Gastrocnemius medialis (tissue), 4 donors: ENCODE results near the gene RUNX1. TPM values are rescaled to one million over a fixed set of nuclear protein-coding genes. Genes with fewer than 3 reads are reported as not detected.

Experiments
- ATAC-seq, 2 donors: fragments of 150-250 bp; one replicate each; pipeline ENCODE4 v1.9.1; 2016
- DNase-seq, 2 donors: peaks; one replicate each; pipeline ENCODE4 v3.0.0-alpha.2; 2019
- H3K27ac ChIP-seq, 4 donors: fragments of 200-600 bp; sonication (generic); 1 replicate in 1 of 4; 2 replicates in 3 of 4; pipeline ENCODE4 v1.5.1; 2016 to 2018; ENCODE audit warnings: mild to moderate bottlenecking in 2 of 4, moderate library complexity in 1 of 4
- H3K27me3 ChIP-seq, 3 donors: fragments of 200-600 bp; sonication (generic) in 2 of 3; 1 replicate in 1 of 3; 2 replicates in 2 of 3; pipeline versions ENCODE4 v1.5.1 to v1.6.0; 2016 to 2019; ENCODE audit warnings: mild to moderate bottlenecking in 1 of 3, moderate library complexity in 1 of 3
- H3K36me3 ChIP-seq, 2 donors: fragments of 200-600 bp; sonication (generic) in 1 of 2; one replicate each; pipeline ENCODE4 v1.5.1; 2017 to 2018
- H3K4me1 ChIP-seq, 2 donors: fragments of 200-600 bp; sonication (generic) in 1 of 2; one replicate each; pipeline ENCODE4 v1.5.1; 2016 to 2017; ENCODE audit warnings: mild to moderate bottlenecking in 2 of 2
- H3K4me3 ChIP-seq, 4 donors: fragments of 200-600 bp; sonication (generic) in 3 of 4; 1 replicate in 1 of 4; 2 replicates in 3 of 4; pipeline ENCODE4 v1.5.1; 2016 to 2019; ENCODE audit warnings: mild to moderate bottlenecking in 2 of 4
- H3K9me3 ChIP-seq, 3 donors: fragments of 200-600 bp; sonication (generic) in 2 of 3; 1 replicate in 1 of 3; 2 replicates in 2 of 3; pipeline ENCODE4 v1.5.1; 2016 to 2019
- CTCF ChIP-seq, 5 experiments: fragments of 450-650 bp in 3 of 5; fragments of 200-600 bp in 2 of 5; sonication (generic) in 2 of 5; IDR thresholded peaks in 4 of 5; conservative IDR thresholded peaks in 1 of 5; 1 replicate in 4 of 5; 2 replicates in 1 of 5; pipeline ENCODE4 v1.5.1; 2016 to 2019; ENCODE audit warnings: antibody characterized with exemption in 5 of 5, mild to moderate bottlenecking in 3 of 5, moderate library complexity in 3 of 5
- POLR2A ChIP-seq, 2 donors: fragments of 450-650 bp; IDR thresholded peaks; one replicate each; pipeline ENCODE4 v1.6.1; 2017; ENCODE audit warnings: antibody characterized with exemption in 2 of 2, mild to moderate bottlenecking in 2 of 2, moderate library complexity in 2 of 2
- in situ Hi-C, 4 donors: fragments of 200-750 bp; cut with MboI; loops; one replicate each; pipeline versions ENCODE4 v1.15.0 to v1.8.0; 2017; ENCODE audit warnings: low sequenced_read_pairs in 4 of 4
- intact Hi-C: fragments of 100-400 bp; cut with DNase I; formaldehyde crosslinking; loops from one replicate; pipeline ENCODE4 v1.15.1; 2023; ENCODE audit warnings: low total_unique reads
- total RNA-seq, 4 donors: library from RNA; depleted of rRNA; stranded (reverse); fragments of >200 nt; gene quantifications; one replicate each; pipeline versions ENCODE4 v1.1.0 to v1.2.3, GENCODE V29; 2016

The RUNX1 gene
- total RNA-seq, 4 donors from 2014 or later, result 8.0 to 20.9 (median 10.6) TPM

GRCh38 chr21:34791776-34792503, 257.2 kb downstream of the RUNX1 start:
- TF ChIP-seq CTCF (IDR thresholded peaks at IDR 0.05 in 4 of 5, conservative IDR thresholded peaks at IDR 0.05 in 1 of 5), result no peak
- TF ChIP-seq POLR2A (IDR thresholded peaks at IDR 0.05), result no peak
- H3K9me3 ChIP-seq, result no peaks in the 10 kb centered on the region
- H3K4me3 ChIP-seq, result no peak overlapping the region
- no peak overlapping the region for H3K27ac ChIP-seq
- intact Hi-C loops (loop anchor here (10.0 kb wide), 1 partner anchor 613 kb away; no protein-coding TSS in a partner anchor), in situ Hi-C loops (loop anchor here in 3 of 4 donors (10.0 to 25.0 kb wide), 4 partner anchors 83 to 245 kb away; partner anchors contain the start of gene RUNX1 (in 1 of the 3))
- ATAC-seq, result no peak
- H3K4me1 ChIP-seq, result peaks cover 28% of the 10 kb centered on the region in 2 donors
- no peak for DNase-seq
- H3K36me3 ChIP-seq, result peaks cover 0 to 18% of the 10 kb centered on the region in 2 donors
- H3K27me3 ChIP-seq, result no peaks in the 10 kb centered on the region

- Histone ChIP-seq H3K9me3 (no peaks in the 10 kb centered on the region), H3K27ac (no peak overlapping the region), H3K27me3 (no peaks in the 10 kb centered on the region), H3K4me3 (no peak overlapping the region), H3K36me3 (peaks cover 0 to 18% of the 10 kb centered on the region in 2 donors), H3K4me1 (peaks cover 17% of the 10 kb centered on the region in 2 donors)
- intact Hi-C loops, result loop anchor here (10.0 kb wide), 1 partner anchor 614 kb away; no protein-coding TSS in a partner anchor
- TF ChIP-seq POLR2A (IDR thresholded peaks at IDR 0.05) (no peak), CTCF (IDR thresholded peaks at IDR 0.05 in 4 of 5, conservative IDR thresholded peaks at IDR 0.05 in 1 of 5) (no peak)
- in situ Hi-C loops, result loop anchor here in 3 of 4 donors (10.0 to 25.0 kb wide), 4 partner anchors 84 to 246 kb away; partner anchors contain the start of gene RUNX1 (in 1 of the 3)
- no peak for ATAC-seq
- no peak for DNase-seq
These were observed 258.3 kb downstream of the RUNX1 start for GRCh38 chr21:34790834-34791233.

- intact Hi-C loops, result loop anchor here (10.0 kb wide), 1 partner anchor 614 kb away; no protein-coding TSS in a partner anchor
- ATAC-seq (no peak), DNase-seq (no peak)
- Histone ChIP-seq H3K4me1 (peaks cover 12% of the 10 kb centered on the region in 2 donors), H3K27me3 (no peaks in the 10 kb centered on the region), H3K4me3 (no peak overlapping the region), H3K9me3 (no peaks in the 10 kb centered on the region), H3K27ac (no peak overlapping the region), H3K36me3 (peaks cover 0 to 18% of the 10 kb centered on the region in 2 donors)
- TF ChIP-seq POLR2A (IDR thresholded peaks at IDR 0.05) (no peak), CTCF (IDR thresholded peaks at IDR 0.05 in 4 of 5, conservative IDR thresholded peaks at IDR 0.05 in 1 of 5) (no peak)
- in situ Hi-C loops, result loop anchor here in 3 of 4 donors (10.0 to 25.0 kb wide), 4 partner anchors 84 to 247 kb away; partner anchors contain the start of gene RUNX1 (in 1 of the 3)
These were observed 258.8 kb downstream of the RUNX1 start for GRCh38 chr21:34790341-34790740.

- Histone ChIP-seq H3K27ac (no peak overlapping the region), H3K4me1 (no peaks in the 10 kb centered on the region), H3K27me3 (no peaks in the 10 kb centered on the region), H3K9me3 (no peaks in the 10 kb centered on the region), H3K4me3 (no peak overlapping the region), H3K36me3 (peaks cover 0 to 18% of the 10 kb centered on the region in 2 donors)
- in situ Hi-C loops, result loop anchor here in 2 of 4 donors (25.0 kb wide), 2 partner anchors 102 to 248 kb away; partner anchors contain the start of gene RUNX1 (in 1 of the 2)
- DNase-seq, result no peak
- no peak for TF ChIP-seq POLR2A (IDR thresholded peaks at IDR 0.05)
- TF ChIP-seq CTCF (IDR thresholded peaks at IDR 0.05 in 4 of 5, conservative IDR thresholded peaks at IDR 0.05 in 1 of 5), result no peak
- no peak for ATAC-seq
- intact Hi-C loops, result no loop called here
These were observed 260.2 kb downstream of the RUNX1 start for GRCh38 chr21:34788879-34789278.
